Esophagus squamous epithelium (tissue), 5 donors: ENCODE results near the gene CALU. TPM values are rescaled to one million over a fixed set of nuclear protein-coding genes. Genes with fewer than 3 reads are reported as not detected.

Source experiments
- DNase-seq: peaks from one replicate; lab custom pipeline; 2025; lab: John Stamatoyannopoulos, UW
- H3K27ac ChIP-seq, 4 donors: fragments of 200-600 bp; sonication (generic); one replicate each; pipeline ENCODE4 v1.5.1; 2016 to 2019; ENCODE audit warnings: mild to moderate bottlenecking in 1 of 4
- H3K27me3 ChIP-seq, 4 donors: fragments of 200-600 bp; sonication (generic); 1 replicate in 3 of 4; 2 replicates in 1 of 4; pipeline versions ENCODE4 v1.5.1 to v1.6.0; 2017 to 2021; ENCODE audit warnings: antibody characterized with exemption in 1 of 4
- H3K36me3 ChIP-seq, 3 donors: fragments of 200-600 bp; sonication (generic); one replicate each; pipeline ENCODE4 v1.5.1; 2016 to 2019
- H3K4me1 ChIP-seq, 3 donors: fragments of 200-600 bp; sonication (generic); one replicate each; pipeline ENCODE4 v1.5.1; 2017 to 2019
- H3K4me3 ChIP-seq, 4 donors: fragments of 200-600 bp; sonication (generic); 1 replicate in 3 of 4; 2 replicates in 1 of 4; pipeline ENCODE4 v1.5.1; 2016 to 2019; ENCODE audit warnings: mild to moderate bottlenecking in 2 of 4, moderate library complexity in 1 of 4
- H3K9me3 ChIP-seq, 3 donors: fragments of 200-600 bp; sonication (generic); one replicate each; pipeline ENCODE4 v1.5.1; 2016 to 2019
- CTCF ChIP-seq, 6 experiments: fragments of 450-650 bp in 4 of 6; fragments of 200-600 bp in 2 of 6; sonication (generic) in 2 of 6; IDR thresholded peaks; one replicate each; pipeline ENCODE4 v1.5.1; 2016 to 2019; ENCODE audit warnings: antibody characterized with exemption in 6 of 6, mild to moderate bottlenecking in 4 of 6, moderate library complexity in 4 of 6
- POLR2A ChIP-seq, 4 donors: fragments of 450-650 bp; IDR thresholded peaks; one replicate each; pipeline ENCODE4 v1.6.1; 2017; ENCODE audit warnings: antibody characterized with exemption in 4 of 4, mild to moderate bottlenecking in 4 of 4, moderate library complexity in 3 of 4
- WGBS, 2 donors: methylation state at CpG; one replicate each; pipeline ENCODE4 v1.1.5; 2018; 5-methylcytosine and 5-hydroxymethylcytosine counted together
- intact Hi-C: fragments of 100-400 bp; cut with DNase I; formaldehyde crosslinking; loops from one replicate; pipeline ENCODE4 v1.15.0; 2022
- total RNA-seq, 4 donors: library from RNA; depleted of rRNA; stranded (reverse); fragments of >200 nt; gene quantifications; one replicate each; pipeline ENCODE4 v1.1.0, GENCODE V29; 2016
- donor health status: DM: yes; HTN: yes; CAD: no.

The CALU gene
- total RNA-seq, 4 donors from 2014 or later = 23.5 to 66.6 (median 50.8) TPM

- Histone ChIP-seq H3K27me3 (no peaks in the 10 kb centered on the region), H3K36me3 (no peaks in the 10 kb centered on the region), H3K9me3 (no peaks in the 10 kb centered on the region), H3K4me3 (no peak overlapping the region), H3K4me1 (no peaks in the 10 kb centered on the region), H3K27ac (no peak overlapping the region)
- intact Hi-C loops = no loop called here
- no peak for TF ChIP-seq CTCF (IDR thresholded peaks at IDR 0.05)
- TF ChIP-seq POLR2A (IDR thresholded peaks at IDR 0.05) = no peak
- WGBS, 2 donors = 45 to 52% methylated on average over 6 of the region's 6 CpGs
- DNase-seq = no peak
These were observed 28.7 kb upstream of the CALU start for GRCh38 chr7:128710481-128710880.

- no peaks in the 10 kb centered on the region for H3K9me3 ChIP-seq
- no peaks in the 10 kb centered on the region for H3K4me1 ChIP-seq
- no peak overlapping the region for H3K4me3 ChIP-seq
- no peak for DNase-seq
- intact Hi-C loops = no loop called here
- no peak overlapping the region for H3K27ac ChIP-seq
- no peaks in the 10 kb centered on the region for H3K27me3 ChIP-seq
- 87 to 93% methylated on average over 2 of the region's 2 CpGs for WGBS, 2 donors
- no peak for TF ChIP-seq CTCF (IDR thresholded peaks at IDR 0.05)
- no peak for TF ChIP-seq POLR2A (IDR thresholded peaks at IDR 0.05)
- H3K36me3 ChIP-seq = no peaks in the 10 kb centered on the region
These were observed 25.4 kb upstream of the CALU start for GRCh38 chr7:128713794-128714193.

- intact Hi-C loops = no loop called here
- Histone ChIP-seq H3K27me3 (no peaks in the 10 kb centered on the region), H3K4me1 (no peaks in the 10 kb centered on the region), H3K36me3 (no peaks in the 10 kb centered on the region), H3K9me3 (no peaks in the 10 kb centered on the region), H3K27ac (no peak overlapping the region), H3K4me3 (no peak overlapping the region)
- DNase-seq = no peak
- no peak for TF ChIP-seq CTCF (IDR thresholded peaks at IDR 0.05)
- no peak for TF ChIP-seq POLR2A (IDR thresholded peaks at IDR 0.05)
- 55 to 69% methylated on average over 4 to 5 of the region's 8 CpGs for WGBS, 2 donors
These were observed 24.3 kb upstream of the CALU start for GRCh38 chr7:128714701-128715495.

- Histone ChIP-seq H3K4me3 (no peak overlapping the region), H3K27ac (no peak overlapping the region), H3K36me3 (no peaks in the 10 kb centered on the region), H3K9me3 (no peaks in the 10 kb centered on the region), H3K4me1 (no peaks in the 10 kb centered on the region), H3K27me3 (peaks cover 0 to 6% (median 0%) of the 10 kb centered on the region in 4 donors)
- intact Hi-C loops = no loop called here
- DNase-seq = no peak
- WGBS, 2 donors = 84 to 88% methylated on average over 6 of the region's 6 CpGs
- TF ChIP-seq CTCF (IDR thresholded peaks at IDR 0.05) (no peak), POLR2A (IDR thresholded peaks at IDR 0.05) (no peak)
These were observed 20.1 kb upstream of the CALU start for GRCh38 chr7:128718967-128719642.

- Histone ChIP-seq H3K9me3 (no peaks in the 10 kb centered on the region), H3K4me1 (no peaks in the 10 kb centered on the region), H3K36me3 (no peaks in the 10 kb centered on the region), H3K27me3 (peaks cover 0 to 11% (median 0%) of the 10 kb centered on the region in 4 donors), H3K27ac (no peak overlapping the region), H3K4me3 (no peak overlapping the region)
- DNase-seq = no peak
- intact Hi-C loops = no loop called here
- TF ChIP-seq POLR2A (IDR thresholded peaks at IDR 0.05) (no peak), CTCF (IDR thresholded peaks at IDR 0.05) (no peak)
These were observed 17.8 kb upstream of the CALU start for GRCh38 chr7:128721376-128721775.
